Amniotic epithelial cell (primary cell): Measurements from ENCODE around the gene SHANK3.
"Not testable (repeated sequence)": the region's sequence is repeated elsewhere in the genome, so short reads cannot be mapped to it uniquely, and the experiment has no call there.

Experiments used
- DNase-seq: peaks from one replicate; pipeline ENCODE4 v3.0.0-alpha.2; 2010; ENCODE audit warnings: low read depth

The SHANK3 gene

GRCh38 chr22:50653256-50653655 lies 19.4 kb upstream of the SHANK3 start:
- no peak for DNase-seq

- DNase-seq = not testable (repeated sequence)
Measured at GRCh38 chr22:50654664-50655063, 18.0 kb upstream of the SHANK3 start.

- peak; percentile 40 for DNase-seq
Measured at GRCh38 chr22:50656122-50657070, 16.2 kb upstream of the SHANK3 start.

GRCh38 chr22:50657925-50658324 lies 14.7 kb upstream of the SHANK3 start:
- DNase-seq = no peak

GRCh38 chr22:50659711-50660110 lies 12.9 kb upstream of the SHANK3 start:
- not testable (repeated sequence) for DNase-seq

- peak; percentile 56 for DNase-seq
Measured at GRCh38 chr22:50660306-50660705, 12.3 kb upstream of the SHANK3 start.

- DNase-seq = no peak
Measured at GRCh38 chr22:50665212-50665611, 7.4 kb upstream of the SHANK3 start.

GRCh38 chr22:50665738-50666137 lies 6.9 kb upstream of the SHANK3 start:
- DNase-seq = no peak

- no peak for DNase-seq
Measured at GRCh38 chr22:50670513-50670912, 2.1 kb upstream of the SHANK3 start.

GRCh38 chr22:50670914-50671538 lies 1.6 kb upstream of the SHANK3 start:
- DNase-seq = no peak

GRCh38 chr22:50671641-50672040 lies 982 bp upstream of the SHANK3 start:
- no peak for DNase-seq

- DNase-seq = no peak
Measured at GRCh38 chr22:50672041-50672440, 582 bp upstream of the SHANK3 start.

- no peak for DNase-seq
Measured at GRCh38 chr22:50673231-50674129, 857 bp downstream of the SHANK3 start.

GRCh38 chr22:50674130-50674500 lies 1.5 kb downstream of the SHANK3 start:
- DNase-seq = no peak

- DNase-seq = peak; percentile 5
Measured at GRCh38 chr22:50674606-50675552, 2.3 kb downstream of the SHANK3 start.

- DNase-seq = no peak
Measured at GRCh38 chr22:50675553-50676179, 3.0 kb downstream of the SHANK3 start.

GRCh38 chr22:50676180-50676636 lies 3.6 kb downstream of the SHANK3 start:
- no peak for DNase-seq

- DNase-seq = no peak
Measured at GRCh38 chr22:50676661-50677492, 4.3 kb downstream of the SHANK3 start.

- no peak for DNase-seq
Measured at GRCh38 chr22:50677493-50678217, 5.0 kb downstream of the SHANK3 start.
